Measurements from ENCODE around the gene DAB1. TPM values are rescaled to one million over a fixed set of nuclear protein-coding genes. Genes with fewer than 3 reads are reported as not detected.

The DAB1 gene
- total and polyA plus RNA-seq, 7 donors, result under 0.01 to 1.1 (median 0.75) TPM; not detected in 1

DNA sequence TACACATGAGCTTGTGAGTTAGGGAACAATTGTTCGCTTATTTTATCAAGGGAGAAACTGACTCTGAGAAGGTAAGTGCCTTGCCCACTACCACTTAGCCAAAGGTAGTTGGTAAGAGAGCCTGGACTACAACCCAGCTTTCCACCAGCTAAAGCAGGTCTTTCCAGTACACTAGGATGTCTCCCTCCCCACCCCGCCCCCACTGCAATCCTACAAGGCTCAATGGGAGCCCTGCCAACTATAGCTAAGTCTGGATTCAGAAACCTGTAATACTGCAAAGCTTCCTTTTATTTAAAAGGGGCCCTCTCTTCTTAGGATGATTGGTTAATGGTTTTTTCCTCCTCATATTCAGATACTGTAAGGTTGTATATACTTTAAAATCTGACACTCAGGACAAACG lies 356.0 kb downstream of the DAB1 start:
- Histone ChIP-seq H3K27me3 (no peaks in the 10 kb centered on the region), H3K4me1 (peaks cover 0 to 19% (median 3%) of the 10 kb centered on the region in 4 donors), H3K27ac (no peak overlapping the region), H3K36me3 (no peaks in the 10 kb centered on the region), H3K4me3 (no peak overlapping the region), H3K9me3 (no peaks in the 10 kb centered on the region)
- 71 to 84% methylated on average over 3 of the region's 3 CpGs for WGBS, 2 donors
- TF ChIP-seq, protein P1, sequence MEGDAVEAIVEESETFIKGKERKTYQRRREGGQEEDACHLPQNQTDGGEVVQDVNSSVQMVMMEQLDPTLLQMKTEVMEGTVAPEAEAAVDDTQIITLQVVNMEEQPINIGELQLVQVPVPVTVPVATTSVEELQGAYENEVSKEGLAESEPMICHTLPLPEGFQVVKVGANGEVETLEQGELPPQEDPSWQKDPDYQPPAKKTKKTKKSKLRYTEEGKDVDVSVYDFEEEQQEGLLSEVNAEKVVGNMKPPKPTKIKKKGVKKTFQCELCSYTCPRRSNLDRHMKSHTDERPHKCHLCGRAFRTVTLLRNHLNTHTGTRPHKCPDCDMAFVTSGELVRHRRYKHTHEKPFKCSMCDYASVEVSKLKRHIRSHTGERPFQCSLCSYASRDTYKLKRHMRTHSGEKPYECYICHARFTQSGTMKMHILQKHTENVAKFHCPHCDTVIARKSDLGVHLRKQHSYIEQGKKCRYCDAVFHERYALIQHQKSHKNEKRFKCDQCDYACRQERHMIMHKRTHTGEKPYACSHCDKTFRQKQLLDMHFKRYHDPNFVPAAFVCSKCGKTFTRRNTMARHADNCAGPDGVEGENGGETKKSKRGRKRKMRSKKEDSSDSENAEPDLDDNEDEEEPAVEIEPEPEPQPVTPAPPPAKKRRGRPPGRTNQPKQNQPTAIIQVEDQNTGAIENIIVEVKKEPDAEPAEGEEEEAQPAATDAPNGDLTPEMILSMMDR (IDR thresholded peaks at IDR 0.05), result no peak
- no peak for TF ChIP-seq POLR2A (IDR thresholded peaks at IDR 0.05)
- no peak for DNase-seq
- intact Hi-C loops (cut with DNase I), result no loop called here

DNA sequence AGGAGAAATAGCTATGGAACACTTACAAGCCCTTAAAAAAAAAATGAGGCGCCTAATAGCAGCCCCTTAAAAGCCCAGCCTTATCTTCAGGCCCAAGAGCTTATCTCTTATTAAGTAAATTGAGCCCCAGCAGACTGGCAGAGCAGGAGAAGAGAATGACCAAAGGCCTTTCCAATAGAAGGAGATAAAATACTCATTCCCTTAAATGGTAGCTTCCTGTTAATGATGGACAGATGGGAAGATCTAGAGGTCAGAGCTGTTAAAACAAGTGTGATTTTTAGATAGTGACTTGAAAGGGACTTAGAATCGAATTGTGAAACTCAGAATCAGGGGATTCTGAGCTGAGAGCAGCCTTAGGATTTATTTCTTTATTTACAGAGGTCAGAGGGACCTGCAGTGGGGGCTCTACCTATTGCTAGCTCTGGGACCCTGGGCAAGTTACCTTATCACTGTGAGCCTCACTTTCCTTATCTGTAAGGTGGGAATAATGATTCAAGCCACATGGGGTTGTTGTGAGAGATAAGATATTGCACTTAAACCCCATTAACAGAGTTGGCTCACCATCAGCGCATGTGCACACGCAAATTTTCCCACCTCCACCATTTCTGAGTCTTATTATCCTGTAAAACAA lies 356.8 kb downstream of the DAB1 start:
- intact Hi-C loops (cut with DNase I), result no loop called here
- H3K36me3 ChIP-seq, result no peaks in the 10 kb centered on the region

DNA sequence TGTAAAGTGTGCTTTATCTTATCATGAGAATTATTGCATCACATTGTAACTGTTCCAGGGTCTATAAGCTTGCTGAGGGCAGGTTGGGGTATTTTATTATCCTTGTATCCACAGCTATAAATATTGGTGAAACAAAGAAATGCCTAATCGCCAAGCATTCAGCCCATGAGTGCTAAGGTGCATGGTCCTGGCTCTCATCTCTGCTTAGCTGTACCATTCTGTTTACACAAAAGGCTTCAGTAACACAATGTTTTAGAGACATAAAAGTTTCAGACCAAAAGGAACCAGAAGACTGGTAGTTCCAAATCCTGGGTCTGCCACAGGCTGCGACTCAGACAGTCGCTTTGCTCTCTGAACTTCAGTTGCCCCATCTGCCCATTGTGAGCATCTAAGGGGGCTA lies 358.4 kb downstream of the DAB1 start:
- H3K27me3 ChIP-seq, result no peaks in the 10 kb centered on the region
- H3K36me3 ChIP-seq, result no peaks in the 10 kb centered on the region
- DNase-seq, result no peak
- intact Hi-C loops (cut with DNase I), result no loop called here
- H3K27ac ChIP-seq, result peak overlapping the region in 2 of 4 donors; percentile 23 to 36
- 88% methylated on average over 3 of the region's 3 CpGs for WGBS, 2 donors
- peaks cover 0 to 19% (median 3%) of the 10 kb centered on the region in 4 donors for H3K4me1 ChIP-seq
- no peaks in the 10 kb centered on the region for H3K9me3 ChIP-seq
- TF ChIP-seq, protein P1 (IDR thresholded peaks at IDR 0.05), result no peak
- TF ChIP-seq POLR2AphosphoS5 (IDR thresholded peaks at IDR 0.05) (no peak), EP300 (IDR thresholded peaks at IDR 0.05) (no peak), POLR2A (IDR thresholded peaks at IDR 0.05) (no peak)
- no peak overlapping the region for H3K4me3 ChIP-seq

More for the DNA sequence above, 356.8 kb downstream of the DAB1 start:
- Histone ChIP-seq H3K27me3 (no peaks in the 10 kb centered on the region), H3K9me3 (no peaks in the 10 kb centered on the region), H3K4me3 (no peak overlapping the region), H3K4me1 (peaks cover 0 to 19% (median 3%) of the 10 kb centered on the region in 4 donors), H3K27ac (no peak overlapping the region)
- WGBS, 2 donors, result 53 to 64% methylated on average over 4 of the region's 4 CpGs
- no peak for DNase-seq
- TF ChIP-seq POLR2AphosphoS5 (IDR thresholded peaks at IDR 0.05) (no peak), EP300 (IDR thresholded peaks at IDR 0.05) (no peak), POLR2A (IDR thresholded peaks at IDR 0.05) (no peak)
- TF ChIP-seq, protein P1 (IDR thresholded peaks at IDR 0.05), result no peak

DNA sequence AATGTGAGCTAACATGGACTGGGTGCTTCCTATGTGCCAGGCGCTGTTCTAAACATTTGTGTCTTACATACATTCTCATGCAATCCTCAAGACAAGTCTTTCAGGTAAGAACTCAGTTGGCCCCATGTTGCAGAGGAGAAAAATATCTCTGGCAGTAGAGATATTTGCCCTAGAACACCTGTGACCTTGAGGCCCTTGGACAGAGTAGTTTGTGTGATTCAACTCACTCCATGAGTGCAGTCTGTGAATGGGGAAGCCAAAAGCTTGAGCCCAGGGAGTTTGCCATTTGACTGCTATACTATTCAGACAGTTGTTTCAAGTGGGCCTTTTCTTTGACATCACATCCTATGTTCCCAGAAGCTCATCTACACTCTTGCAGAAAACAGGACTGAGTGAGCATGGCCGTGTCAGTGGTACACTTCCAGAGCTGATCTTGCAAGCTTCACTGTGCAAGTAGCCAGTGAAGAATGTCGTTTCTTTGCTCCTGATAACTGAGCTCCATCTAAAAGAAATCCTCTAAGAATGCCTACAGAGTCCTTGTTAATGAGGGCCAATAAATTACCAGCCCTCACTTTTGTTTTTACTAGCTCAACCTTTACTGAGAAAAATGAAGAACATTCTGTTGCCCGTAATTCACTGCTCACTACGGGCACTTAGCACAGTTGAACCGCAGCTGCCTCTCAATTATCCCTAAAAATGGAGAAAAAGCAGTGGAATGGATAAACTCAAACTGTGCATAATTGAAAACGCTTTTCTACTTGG lies 359.3 kb downstream of the DAB1 start:
- H3K36me3 ChIP-seq, result no peaks in the 10 kb centered on the region
- intact Hi-C loops (cut with DNase I), result no loop called here
- no peak for DNase-seq
- H3K27ac ChIP-seq, result no peak overlapping the region
- H3K4me1 ChIP-seq, result peaks cover 0 to 19% (median 3%) of the 10 kb centered on the region in 4 donors
- no peaks in the 10 kb centered on the region for H3K9me3 ChIP-seq
- H3K27me3 ChIP-seq, result no peaks in the 10 kb centered on the region
- WGBS, 2 donors, result 71 to 76% methylated on average over 7 of the region's 7 CpGs
- TF ChIP-seq POLR2AphosphoS5 (IDR thresholded peaks at IDR 0.05) (no peak), POLR2A (IDR thresholded peaks at IDR 0.05) (no peak), EP300 (IDR thresholded peaks at IDR 0.05) (no peak)
- TF ChIP-seq, protein P1 (IDR thresholded peaks at IDR 0.05), result no peak
- no peak overlapping the region for H3K4me3 ChIP-seq

All from sigmoid colon (tissue), 7 donors.